Measurements from ENCODE around the gene TTLL5.
A peak's percentile ranks its signal among the peaks of the same experiment; 100 is the strongest.

TTLL5 gene

DNA sequence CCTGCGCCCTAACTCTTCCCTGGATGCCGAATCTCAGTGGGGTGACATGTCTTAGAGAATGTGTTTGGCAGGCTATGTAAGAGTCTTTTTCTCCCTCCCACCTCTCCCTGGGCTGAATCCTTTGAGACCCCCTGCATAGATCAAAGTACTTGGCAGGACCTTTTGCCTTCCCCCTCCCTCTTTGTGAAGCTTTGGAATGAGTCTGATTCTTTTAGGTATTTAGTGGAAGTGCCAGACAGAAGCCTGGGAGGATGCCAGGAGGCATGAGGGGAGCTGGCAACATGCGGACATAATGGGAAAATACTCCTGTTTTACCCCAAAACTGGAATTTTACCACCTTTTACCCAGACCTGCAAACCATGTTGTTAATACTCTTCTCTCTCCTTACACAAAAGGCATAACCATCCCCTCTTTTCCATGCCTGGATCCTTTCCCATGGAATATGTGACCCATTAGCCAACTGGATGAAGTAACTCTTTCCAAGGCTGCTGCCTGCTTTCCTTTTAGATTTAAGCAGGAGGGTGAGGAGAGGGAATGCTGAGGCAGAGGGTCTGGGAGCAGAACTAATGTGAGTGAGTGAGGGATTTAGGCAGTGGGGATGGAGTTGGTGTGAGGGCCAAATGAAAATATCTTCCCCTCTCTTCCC lies 41.7 kb downstream of the TTLL5 start:
- DNase-seq = no peak

DNA sequence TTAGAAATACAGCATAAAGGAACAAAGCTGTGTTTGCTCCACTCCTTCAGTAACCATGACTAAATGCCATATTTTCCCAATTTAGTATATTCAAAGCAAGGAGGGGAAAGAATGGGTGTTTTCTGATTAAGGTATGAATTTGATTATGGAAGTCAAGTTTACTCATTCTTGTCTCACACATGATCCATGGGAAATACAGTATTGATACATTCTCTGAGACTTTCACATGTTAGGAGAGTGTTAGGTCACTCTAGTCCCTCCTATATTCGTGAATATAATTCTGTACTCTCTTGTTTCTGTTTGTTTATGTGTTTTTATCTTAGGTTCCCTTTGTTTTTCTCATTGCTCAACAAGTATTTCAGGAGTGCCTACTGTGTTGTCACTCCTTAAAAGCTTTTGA lies 42.4 kb downstream of the TTLL5 start:
- no peak for DNase-seq

DNA sequence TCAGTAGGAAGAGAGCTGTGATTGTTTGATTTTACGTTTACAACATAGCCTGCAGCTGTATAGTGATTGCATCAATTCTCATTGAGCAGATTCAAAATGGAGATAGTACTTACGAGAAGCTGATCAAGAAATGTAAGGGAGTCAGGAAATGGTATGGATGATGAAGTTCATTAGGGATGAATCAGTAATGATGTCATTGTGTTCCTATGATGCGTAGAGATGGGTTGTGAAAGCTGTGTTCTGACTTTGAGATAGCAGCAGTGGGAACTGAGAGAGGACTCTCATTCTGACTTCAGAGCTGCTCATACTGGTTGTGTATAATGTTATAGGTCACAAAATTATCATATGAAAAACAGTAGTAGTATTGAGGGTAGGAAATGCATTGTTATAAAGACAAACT lies 44.0 kb downstream of the TTLL5 start:
- DNase-seq = no peak

GRCh38 chr14:75709207-75709812 lies 48.3 kb downstream of the TTLL5 start:
- peak; percentile 30 for DNase-seq

- no peak for DNase-seq
Measured at GRCh38 chr14:75711105-75711795, 50.2 kb downstream of the TTLL5 start.

DNA sequence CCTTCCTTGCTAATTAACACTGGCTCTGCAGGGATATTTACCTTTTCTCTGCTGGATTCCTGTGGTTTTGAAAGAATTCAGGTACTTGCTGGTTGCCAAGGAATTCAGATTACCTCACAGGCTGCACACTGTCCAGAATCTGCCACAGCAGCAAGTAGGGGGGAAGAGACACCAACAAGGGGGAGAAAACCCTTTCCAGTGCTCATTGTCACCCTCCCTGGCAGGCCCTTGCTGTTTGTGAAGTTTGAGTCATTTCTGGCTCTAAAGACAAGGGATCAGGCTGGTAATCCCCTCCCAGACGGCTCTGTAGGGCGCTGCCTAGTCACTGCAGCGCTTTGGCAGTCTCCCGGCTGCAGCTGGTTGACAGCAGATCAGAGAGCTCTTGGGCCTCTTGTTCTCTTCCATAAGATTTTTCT lies 50.8 kb downstream of the TTLL5 start:
- DNase-seq = no peak

- no peak for DNase-seq
Measured at GRCh38 chr14:75714991-75715390, 53.9 kb downstream of the TTLL5 start.

DNA sequence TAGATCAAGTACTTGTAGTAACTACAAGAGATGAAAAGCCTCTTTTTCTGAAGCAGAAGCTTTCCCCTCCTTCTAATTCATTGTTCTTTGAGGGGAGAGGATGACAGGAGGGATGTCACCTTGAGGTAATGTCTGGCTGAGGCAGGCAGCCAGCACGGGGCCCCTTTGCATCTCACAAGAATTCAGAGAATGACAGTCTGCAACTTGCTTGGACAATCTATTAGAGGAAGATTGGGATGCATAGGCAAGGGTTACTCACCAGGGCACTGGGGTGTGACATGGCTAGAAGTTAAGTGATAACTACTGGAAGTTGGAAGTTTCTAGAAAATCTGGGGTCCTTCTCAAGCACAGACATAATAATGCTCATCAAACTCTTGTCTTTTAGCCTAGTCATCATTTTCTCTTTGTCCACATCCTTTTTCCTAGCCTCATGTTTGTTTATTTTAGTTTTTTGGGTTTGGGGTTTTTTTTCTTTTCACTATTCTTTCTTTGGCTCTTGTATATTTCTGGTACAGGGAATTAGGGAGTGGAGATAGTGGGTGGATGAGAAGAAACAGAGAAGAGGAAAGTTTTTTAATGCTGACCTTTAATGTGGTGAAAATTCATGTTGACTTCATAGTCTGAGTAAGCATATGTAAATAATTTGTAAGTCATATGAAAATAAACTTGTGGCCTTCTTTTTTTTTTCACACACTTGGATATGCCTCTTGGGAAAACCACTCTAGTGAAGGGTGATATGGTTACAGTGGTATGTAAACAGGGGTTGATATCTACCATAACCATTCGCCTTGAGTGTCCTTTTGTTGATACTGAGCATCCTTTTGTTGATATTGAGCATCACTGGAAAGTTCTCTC lies 55.1 kb downstream of the TTLL5 start:
- DNase-seq = no peak

- no peak for DNase-seq
Measured at GRCh38 chr14:75717729-75718128, 56.7 kb downstream of the TTLL5 start.

DNA sequence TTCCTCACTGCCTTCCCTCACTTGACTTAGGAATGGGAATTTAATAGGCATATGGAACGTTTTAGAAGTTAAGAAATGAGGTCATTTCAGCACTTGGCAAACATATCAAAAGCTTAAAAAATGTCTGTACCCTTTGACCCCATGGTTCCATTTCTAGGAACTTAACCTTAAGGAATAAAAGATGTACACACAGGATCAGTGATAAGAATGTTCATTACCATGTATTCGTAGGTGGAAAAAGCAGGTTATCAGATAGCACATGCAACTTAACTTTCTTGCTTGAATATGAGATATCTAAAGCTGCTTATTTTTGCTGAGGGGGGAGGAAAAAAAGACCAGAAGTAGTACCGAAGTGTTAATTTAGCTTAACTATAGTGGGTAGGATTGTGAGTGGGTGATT lies 57.2 kb downstream of the TTLL5 start:
- DNase-seq = no peak

- DNase-seq = no peak
Measured at GRCh38 chr14:75720116-75720515, 59.1 kb downstream of the TTLL5 start.

DNA sequence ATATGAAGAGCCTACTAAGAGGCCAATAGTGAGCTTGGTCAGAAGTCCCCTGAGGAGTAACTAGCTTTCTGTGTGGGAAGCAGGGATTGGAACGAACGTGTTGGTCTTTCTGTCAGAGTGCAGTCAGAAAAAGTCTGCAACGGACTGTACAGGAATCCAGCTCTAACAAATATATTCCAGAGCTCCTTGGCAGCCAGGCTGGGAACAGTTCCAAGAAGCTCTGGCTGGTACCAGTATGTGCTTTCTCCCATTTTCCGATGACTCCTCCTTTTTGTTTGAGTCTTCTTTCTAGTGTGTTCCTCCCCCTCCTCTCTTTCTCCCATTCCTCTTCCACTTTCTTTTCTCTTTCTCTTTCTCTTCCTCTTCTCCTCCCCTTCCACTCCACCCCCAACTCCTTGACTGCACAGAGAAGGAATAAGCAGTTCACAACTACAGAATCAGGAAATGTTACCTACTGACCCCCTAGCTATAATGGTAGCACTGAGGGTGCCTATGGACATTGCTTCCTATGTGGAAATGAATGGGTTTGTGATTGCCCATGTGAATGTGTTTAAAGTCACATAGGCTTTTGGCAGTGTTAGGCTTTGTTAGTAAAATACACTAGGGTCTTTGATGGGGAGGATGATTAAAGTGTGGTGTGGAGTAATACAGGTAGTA lies 59.9 kb downstream of the TTLL5 start:
- DNase-seq = no peak

GRCh38 chr14:75723716-75724115 lies 62.7 kb downstream of the TTLL5 start:
- DNase-seq = no peak

GRCh38 chr14:75724414-75725204 lies 63.6 kb downstream of the TTLL5 start:
- no peak for DNase-seq

GRCh38 chr14:75725481-75725880 lies 64.4 kb downstream of the TTLL5 start:
- no peak for DNase-seq

DNA sequence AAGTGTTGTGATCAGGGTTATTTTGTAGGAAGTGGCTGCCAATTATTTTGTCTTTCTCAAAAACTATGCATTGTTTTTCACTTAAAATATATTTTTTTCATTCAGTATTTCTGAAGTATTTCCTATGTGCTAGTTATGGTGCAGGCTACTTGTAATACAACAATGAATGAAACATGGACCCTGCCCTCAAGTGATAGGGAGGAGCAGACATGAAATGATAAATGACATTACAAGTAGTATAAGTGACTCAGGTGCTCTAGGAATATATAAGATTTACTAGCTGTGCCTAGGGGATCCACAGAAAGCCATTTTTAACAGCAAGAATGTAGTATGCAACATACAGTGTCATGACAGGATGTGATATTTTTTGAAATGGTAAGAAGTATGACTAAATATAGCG lies 65.3 kb downstream of the TTLL5 start:
- DNase-seq = no peak

DNA sequence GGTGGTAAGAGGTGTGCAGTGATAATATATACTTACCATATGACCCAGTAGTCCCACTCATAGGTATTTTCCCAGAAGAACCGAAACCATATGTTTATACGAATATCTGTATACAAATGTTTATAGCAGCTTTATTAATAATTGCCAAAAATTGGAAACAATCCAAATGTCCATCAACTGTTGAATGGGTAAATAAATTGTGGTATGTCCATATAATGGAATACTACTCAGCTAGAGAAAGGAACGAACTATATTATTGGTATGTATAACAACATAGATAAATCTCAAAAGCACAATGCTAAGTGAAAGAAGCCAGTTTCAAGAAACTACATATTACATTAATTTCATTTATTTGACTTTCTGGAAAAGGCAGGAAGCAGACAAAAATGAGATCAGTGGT lies 66.1 kb downstream of the TTLL5 start:
- DNase-seq = no peak

DNA sequence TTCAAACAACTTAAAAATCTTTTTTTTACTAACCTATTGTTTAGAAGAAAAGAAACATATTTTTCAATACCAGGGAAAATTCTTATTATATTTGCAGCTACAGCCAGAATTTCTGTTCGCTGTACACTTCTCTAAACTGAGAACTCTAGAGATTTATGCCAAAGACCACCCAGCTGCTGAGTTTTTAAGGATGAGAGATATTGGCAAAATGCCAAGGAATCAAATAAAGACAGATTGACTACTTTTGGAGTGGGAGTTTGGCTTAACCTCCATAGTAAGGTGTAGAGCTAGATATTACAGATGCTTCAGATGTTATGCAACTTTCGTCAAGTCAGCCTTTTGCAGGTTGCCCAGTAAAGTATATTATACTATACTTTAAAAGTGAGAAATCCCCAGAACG lies 71.8 kb downstream of the TTLL5 start:
- no peak for DNase-seq

DNA sequence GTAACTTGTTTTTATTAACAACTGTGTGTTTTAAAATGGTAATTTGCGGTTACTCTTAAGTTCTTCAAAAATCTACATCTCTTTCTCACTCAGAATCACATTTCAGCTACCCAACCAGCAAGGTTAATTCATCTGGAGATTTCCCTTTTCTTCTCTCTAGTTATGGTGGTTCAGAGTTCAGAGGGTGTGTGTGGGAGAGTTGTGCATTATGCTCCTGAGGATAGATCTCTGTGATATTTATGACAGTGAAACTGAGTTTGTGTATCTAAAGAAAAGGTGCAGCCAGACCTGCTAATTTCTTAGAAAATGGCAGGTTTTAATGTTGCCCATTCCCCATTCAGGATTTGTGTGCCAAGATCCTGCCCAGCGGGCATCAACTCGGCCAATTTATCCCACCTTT lies 73.8 kb downstream of the TTLL5 start:
- DNase-seq = no peak

DNA sequence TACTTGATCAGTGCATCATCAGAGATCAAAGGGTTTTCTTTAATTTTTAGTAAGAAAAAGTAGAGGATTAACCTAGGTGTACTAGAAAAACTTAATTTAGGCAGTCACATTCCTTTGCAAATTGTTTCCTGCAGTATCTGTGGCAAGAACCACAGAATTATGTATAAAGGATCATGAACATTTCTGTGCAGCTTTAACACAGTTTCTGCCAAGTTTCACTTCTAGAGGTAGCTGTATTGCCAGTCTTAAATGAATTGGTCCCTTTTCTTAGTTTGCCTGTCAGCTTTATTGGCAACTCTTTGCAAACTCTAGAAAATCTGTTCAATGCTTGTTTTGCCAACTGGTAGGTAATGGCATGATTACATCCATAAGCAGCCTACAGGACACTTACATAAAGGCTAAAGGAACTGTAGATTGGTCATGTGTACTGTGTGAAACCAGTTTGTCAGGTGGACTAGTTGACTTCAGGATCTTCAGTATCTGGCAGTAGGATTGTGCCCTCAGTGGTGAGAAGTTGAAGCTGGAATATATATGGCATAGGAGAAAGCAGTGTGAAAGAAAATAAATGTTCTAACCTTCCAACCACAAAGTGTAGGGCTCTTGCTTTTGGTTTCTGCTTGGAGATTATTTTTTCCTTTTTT lies 75.9 kb downstream of the TTLL5 start:
- no peak for DNase-seq

DNA sequence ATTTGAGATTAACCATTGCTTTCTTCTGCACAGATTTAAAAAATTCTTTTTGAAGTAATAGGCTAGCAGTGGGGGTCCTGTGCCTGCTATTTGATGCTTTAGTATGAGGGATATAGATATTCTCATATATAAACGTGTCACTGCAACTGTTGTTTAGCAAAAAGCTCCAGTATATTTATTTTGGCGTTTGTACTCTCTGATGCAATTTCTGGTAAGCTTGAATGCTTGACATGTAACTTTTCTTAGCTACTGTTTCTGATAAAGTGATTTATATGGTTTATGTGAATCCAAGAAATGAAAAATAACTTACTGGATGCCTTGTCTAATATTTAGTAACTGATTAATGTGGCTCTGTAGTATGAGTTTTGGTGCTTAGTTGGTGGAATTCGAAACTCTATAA lies 77.1 kb downstream of the TTLL5 start:
- no peak for DNase-seq

- no peak for DNase-seq
Measured at GRCh38 chr14:75742867-75743266, 81.8 kb downstream of the TTLL5 start.

All from KG1 (cell line).